ENCODE data around the gene ZNF70.

Gene ZNF70

DNA sequence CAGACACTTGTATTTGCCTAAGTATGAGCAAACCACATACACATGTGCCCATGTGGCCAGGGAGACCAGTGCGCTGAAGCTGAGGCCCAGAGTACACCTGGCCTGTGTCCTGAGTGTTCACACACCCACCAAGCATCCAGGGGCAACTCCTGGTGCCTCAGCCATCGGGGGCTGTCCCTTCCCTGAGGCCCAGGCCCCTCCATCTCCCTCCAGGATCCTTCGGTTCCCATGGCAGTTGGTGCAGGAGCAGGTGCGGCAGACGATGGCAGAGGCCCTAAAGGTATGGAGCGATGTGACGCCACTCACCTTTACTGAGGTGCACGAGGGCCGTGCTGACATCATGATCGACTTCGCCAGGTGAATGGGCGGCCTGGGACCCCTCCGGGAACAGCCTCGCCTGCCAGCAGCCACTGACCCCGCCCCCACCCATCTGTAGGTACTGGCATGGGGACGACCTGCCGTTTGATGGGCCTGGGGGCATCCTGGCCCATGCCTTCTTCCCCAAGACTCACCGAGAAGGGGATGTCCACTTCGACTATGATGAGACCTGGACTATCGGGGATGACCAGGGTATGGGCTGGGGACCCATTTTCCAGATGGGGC is 29.3 kb upstream of the ZNF70 start:
- intact Hi-C loops (cut with DNase I): no loop called here
- DNase-seq: peak in 2 of 10 donors; percentile 58 to 63

DNA sequence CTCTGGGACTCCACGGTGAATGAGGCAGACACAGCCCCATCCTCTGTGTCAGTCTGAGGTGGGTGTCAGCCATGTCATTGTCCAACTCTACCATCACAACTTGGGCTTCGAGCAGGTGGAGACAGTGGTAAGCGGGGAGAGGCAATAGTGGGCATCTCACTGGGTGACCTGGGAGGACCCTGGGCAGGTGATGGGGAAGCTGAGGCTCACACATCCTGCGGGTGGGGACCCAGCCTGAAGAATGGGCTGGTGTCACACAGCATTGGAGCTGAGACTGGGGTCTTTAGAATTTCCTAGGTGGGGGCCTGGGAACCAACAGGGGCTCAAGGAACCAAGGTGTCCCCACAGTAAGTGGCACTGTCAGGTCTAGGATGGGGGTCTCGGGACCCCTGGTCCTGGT is 28.8 kb upstream of the ZNF70 start:
- intact Hi-C loops (cut with DNase I): no loop called here
- DNase-seq: peak in 1 of 10 donors; percentile 27

DNA sequence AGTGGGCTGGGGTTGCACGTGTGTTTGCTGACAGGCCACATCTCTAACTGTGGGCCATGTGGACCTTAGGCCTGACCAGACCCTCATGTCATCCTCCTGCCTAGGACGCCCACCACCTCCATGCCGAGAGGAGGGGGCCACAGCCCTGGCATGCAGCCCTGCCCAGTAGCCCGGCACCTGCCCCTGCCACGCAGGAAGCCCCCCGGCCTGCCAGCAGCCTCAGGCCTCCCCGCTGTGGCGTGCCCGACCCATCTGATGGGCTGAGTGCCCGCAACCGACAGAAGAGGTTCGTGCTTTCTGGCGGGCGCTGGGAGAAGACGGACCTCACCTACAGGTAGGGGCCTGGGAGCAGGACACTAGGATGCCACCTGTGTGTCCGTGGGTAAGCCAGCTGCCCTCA is 28.2 kb upstream of the ZNF70 start:
- DNase-seq: peak in 1 of 10 donors; percentile 76
- intact Hi-C loops (cut with DNase I): no loop called here

DNA sequence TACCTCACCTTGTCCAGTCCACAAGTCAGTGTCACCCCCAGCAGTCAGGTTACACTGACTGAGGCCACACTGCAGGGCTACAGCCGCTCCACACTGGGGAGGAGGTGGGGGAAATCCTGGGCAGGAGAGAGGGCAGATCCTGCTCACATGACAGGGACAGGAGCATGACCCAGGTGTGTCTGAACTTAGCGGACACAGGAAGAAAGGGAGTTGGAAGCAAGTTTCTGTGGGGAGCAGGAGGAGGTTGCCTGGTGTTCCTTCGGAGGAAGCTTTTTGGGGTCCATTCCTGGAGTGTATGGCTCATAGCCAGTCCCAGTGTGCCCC is 27.6 kb upstream of the ZNF70 start:
- DNase-seq: peak in 1 of 10 donors; percentile 60
- intact Hi-C loops (cut with DNase I): no loop called here

DNA sequence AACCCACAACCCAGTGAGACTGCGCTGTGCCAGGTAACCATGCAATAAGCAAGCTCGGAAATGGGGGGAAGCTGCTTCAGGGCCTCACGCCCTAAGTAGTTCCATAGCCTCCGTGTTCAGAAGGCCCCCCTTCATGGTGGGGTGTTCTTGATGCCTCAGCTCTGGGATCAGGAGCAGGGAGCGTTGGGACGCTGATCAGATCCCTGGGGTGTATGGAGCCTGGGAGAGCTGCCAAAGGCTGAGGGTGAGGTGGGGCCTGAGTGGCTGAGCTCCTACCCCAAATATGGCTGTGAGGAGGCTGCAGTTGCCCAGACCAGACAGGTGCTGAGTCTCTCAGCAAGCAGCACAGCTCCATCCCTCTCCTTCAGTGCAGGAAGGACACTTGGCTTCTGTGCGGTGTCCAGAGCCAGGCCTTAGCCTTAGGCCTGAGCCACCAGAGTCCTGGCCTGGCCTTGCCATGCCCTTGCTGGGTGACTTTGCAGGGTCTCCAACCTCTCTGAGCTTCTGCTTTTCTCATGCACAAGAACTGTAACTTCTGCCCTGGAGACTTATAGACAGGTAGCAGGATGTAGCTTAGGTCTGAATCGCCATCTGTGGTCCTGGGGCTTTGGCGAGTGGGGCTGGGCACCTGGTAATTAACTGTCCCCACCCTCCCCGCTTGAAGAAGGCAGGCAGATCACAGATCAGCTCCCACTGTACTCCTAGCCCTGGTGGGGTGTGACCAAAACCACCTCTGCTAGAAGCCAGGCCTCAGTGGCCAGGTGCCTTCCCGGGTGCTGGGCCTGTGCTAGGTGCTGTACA is 27.1 kb upstream of the ZNF70 start:
- intact Hi-C loops (cut with DNase I): no loop called here
- peak in 1 of 10 donors; percentile 13 for DNase-seq

DNA sequence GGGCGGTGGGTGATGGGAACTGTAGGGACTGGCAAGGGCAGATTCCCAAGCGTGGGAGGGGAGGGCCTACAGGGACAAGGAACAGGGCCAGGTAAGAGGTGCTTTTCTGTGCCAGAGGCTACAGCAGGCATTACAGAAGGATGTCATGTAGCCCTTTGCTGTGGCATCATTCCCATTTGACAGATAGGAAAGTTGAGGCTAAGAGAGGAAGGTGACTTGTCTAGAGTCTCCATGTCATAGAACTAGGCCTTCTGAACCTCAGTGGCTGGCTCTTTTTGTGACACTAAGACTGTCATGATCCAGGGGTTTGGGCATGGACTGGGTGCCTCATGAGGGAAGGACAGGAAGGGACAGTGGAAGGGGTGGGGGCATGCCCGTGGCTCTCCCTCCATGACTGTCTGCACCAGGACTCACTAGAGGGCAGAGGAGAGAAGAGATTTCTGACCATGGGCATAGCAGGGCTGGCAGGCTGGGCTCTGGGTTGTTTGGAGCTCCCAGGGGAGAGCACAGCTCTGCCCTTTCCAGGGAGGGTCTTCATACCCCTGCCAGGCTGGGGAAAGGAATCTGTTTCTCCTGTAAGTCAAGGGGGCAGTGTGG is 25.0 kb upstream of the ZNF70 start:
- intact Hi-C loops (cut with DNase I): no loop called here
- DNase-seq: no peak

DNA sequence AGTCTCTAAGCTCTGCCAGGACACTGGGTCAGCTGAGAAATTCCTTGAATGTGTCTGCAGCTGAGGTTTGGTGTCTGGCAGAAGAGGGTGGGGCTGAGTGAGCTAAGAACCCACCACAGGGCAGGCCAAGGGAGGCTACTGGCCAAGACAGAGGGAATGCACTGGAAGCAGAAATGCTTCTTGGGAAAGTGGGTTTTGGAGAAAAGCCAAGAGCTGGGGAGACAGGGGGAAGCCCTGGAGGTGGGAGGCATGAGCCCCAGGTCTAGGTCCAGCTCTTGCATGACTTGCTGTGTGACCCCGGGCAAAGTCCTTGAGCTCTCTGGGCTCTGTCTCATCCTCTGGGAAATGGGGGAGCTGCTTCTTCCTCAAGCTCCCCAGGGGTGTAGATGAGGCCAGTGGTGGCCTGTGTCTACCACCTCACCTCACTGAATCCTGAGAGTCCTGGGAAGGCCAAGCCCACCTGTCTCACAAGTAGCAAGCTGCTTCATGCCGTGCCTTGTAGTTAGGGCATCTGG is 24.1 kb upstream of the ZNF70 start:
- DNase-seq: peak in 1 of 10 donors; percentile 49
- intact Hi-C loops (cut with DNase I): no loop called here

DNA sequence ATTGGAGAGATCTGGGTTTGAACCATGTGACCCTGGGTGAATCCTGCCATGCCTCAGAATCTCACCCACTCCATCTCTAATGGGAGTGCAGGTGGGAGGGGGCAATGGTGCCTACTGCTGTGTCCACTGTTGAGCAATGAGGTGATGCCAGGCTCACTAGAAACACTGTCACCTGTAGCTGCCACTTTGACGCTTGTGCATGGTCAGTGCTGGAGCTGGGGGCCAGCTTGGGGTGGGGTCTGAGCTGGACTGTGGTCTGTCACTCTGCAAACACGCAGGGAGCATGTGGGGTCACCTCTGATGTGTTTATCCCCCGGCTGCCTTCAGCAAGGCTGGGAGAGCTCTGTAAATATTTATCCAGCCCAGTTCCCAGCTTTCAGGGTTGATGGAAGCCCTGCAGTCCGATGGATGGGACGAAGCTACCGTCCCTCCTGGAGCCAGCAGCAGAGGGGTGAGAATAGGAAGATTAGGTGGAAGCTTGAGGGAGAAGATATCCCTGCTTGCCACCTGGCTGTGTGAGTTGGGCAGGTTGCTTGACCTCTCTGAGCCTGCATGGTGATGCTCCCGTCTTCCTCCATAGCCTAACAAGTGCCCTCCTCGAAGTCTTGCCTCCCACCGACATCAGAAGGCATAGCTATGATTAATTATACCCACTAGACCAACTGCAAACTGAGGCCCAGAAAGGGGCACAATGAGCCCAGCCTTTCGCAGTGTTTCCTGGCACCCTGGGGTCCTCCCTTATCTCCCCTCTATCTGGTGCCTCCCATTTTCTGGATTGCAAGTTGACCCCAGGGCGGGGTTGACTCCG is 23.4 kb upstream of the ZNF70 start:
- DNase-seq: peak in 1 of 10 donors; percentile 64
- intact Hi-C loops (cut with DNase I): no loop called here

DNA sequence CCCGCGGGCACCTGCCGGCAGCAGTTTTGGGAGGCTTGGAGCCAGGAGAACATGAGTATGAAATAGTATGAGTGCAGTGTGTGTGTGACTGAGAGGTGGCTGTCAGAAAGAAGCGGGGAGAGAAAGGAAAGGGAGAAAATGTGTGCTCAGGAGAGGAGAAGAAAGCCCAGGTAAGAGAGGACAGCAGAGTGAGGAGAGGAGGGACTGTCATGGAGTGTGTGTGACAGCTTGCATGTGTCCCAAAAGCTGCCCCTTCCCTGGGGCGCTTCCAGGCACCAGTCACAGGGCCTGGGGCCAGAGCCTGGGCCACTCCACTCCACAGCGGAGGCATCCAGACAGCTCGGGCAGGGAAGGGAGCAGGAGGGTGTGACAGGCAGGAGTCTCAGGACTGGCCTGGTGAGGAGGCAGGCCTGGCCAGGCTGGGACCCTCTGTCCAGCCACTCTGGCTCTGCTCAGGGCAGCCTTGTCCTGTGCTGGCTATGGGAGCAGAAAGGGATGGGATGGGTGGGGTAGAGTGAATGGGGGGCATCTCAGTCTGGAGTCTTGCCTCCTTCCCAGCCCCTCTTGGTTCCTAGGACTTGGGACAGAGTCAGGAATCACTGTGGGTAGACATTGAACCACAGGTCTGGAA is 22.7 kb upstream of the ZNF70 start:
- no peak for DNase-seq
- intact Hi-C loops (cut with DNase I): no loop called here

DNA sequence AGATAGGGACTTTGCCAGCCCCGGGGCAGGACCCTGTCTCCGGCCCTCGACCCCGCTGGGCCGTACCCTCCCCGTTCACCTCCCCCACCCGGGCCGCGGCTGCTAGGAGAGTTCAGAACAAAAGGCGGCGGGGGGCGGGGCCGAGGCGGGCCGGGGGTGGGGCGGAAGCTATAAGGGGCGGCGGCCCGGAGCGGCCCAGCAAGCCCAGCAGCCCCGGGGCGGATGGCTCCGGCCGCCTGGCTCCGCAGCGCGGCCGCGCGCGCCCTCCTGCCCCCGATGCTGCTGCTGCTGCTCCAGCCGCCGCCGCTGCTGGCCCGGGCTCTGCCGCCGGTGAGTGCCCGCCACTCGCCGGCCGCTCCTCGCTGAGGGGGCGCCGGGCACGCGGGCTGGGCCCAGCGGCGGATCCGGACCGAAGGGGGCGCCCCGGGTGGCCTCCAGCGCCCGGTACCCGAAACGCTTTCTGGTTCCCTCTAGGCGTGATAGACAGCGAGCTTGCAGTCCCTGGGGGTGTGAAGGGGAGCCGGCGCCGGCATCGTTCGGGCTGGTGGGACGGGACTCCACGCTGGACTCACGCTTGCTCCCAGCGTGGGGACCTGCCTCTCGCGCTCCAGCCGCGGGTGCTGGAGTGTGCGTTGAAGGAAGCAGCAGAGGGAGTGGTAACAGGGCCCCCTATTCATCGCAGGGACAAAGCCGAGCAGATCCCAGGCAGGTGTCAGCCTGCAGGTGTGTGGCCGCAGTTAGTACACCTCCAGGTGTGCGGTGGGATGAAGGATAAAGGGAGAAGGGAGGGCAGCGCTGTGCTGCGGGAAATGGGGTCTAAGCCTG is 21.9 kb upstream of the ZNF70 start, which contains the start of gene MMP11:
Gene MMP11 (plus strand): TSS at position 201 of the 825 bp plus-strand sequence. CDS start 22 bp downstream, at position 223.
- intact Hi-C loops (cut with DNase I): no loop called here
- peak in 3 of 10 donors; percentile 15 to 85 (median 42) for DNase-seq

DNA sequence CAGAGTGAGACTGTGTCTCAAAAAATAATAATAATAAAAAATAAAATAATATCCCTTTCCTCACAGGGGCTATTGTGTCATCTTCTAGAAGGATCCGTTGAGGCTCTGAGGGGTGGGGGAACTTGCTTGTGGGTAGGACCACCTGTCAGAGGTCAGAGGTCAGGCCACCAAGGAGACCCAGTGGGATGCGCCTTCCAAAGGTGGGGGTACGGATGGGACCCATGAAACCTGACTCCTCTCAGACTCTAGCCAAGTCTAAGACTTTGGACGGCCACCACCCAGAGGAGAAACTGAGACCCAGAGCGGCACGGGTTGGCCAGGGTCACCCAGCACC is 21.4 kb upstream of the ZNF70 start:
- intact Hi-C loops (cut with DNase I): no loop called here
- DNase-seq: no peak

DNA sequence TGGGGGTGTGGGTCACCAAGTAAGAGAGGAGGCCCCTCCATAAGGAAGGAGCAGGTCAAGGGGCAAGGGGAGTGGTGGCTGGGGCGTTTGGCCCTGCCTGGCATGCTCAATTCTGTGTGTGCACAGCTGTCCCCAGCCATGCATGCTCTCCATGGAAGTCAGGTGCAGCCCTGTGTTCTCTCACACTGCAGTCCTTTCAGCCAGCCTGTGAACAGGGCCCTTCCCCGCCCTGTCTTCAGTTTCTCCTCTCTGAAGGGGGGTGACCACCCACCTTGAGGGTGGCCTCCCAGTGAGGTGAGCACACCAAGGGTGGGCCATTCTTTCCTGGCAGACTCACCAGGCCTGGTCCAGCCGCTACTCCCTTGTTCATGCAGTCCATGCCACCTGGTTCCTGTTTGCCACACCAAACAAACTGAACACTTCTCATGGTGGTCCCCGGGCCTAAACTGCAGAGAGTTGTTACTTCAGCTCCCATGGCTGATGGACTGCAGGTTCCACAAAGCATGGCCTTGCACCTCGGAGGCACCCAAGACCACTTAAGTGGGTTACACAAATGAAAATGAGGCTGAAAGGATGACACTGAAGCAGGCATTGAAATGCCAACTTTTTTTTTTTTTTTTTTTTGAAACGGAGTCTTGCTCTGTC is 18.5 kb upstream of the ZNF70 start:
- intact Hi-C loops (cut with DNase I): loop anchor here (5.0 kb wide), 1 partner anchor 78 kb away; no protein-coding TSS in a partner anchor
- DNase-seq: peak in 1 of 10 donors; percentile 66

DNA sequence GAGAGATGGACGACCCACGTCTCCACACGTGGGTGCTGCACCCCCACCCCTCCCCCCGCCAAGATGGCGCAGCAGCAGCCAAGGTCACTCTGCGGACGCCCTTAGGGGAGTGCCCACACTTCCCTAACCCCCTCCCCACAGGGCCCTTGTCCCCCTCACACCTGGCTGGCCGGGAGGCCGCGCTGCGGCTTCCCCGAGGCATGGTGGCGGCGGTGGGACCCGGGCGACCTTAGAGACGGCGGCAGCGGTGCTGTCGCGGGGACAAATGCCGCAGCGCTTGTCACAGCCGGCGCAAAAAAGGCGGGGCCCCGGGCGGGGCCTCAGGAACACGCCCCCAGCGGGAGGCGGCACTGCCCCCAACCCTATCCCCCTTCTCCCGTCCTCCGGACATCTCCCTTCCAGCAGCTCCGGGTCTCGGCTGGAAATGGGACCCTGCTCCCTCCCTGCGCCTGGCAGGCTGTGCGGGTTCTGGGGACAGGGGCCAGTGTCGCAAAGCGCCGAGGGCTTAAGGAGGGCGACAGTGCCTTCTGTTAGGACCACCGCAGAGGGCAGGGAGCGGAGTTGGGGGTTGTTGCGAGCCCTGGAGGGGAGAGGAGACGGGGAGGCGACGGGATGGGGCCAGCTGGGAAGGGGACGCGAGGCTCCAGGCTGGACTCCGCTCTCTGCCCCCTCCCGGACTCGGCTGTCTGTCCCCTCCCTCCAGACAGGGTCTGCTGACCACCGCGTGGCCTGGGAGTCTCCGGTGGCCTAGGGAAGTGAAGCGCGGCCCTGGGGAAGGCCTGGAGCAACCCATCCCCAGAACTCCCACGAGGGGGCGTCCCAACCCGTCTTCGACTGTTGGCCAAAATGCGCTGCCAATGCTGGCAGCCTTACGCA is 17.0 kb upstream of the ZNF70 start, which contains the start of gene CHCHD10:
Gene CHCHD10 (minus strand): TSS at position 300 of the 876 bp plus-strand sequence. CDS start 98 bp downstream, at position 202.
- DNase-seq: peak; percentile 79 to 98 (median 90)
- intact Hi-C loops (cut with DNase I): loop anchor here (5.0 kb wide), 1 partner anchor 79 kb away; no protein-coding TSS in a partner anchor

DNA sequence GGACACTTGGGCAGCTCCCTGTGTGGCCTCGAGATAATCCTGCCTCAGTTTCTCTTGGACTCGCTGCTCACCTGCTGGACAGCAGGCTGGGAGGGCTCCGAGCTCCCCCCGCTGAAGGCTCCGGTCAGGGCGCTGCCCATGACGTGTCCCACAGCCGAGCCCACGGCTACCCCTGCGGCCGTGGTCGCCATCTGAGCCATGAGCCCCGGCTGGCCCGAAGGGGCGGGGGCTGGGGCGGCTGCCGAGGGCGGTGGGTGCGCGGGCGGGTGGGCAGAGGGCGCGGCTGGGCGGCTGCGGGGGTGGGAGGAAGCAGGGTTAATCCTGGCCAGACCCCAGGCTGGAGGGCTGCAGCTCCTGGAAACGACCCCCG is 16.4 kb upstream of the ZNF70 start:
- DNase-seq: peak in 1 of 10 donors; percentile 70
- intact Hi-C loops (cut with DNase I): loop anchor here (5.0 kb wide), 1 partner anchor 80 kb away; no protein-coding TSS in a partner anchor

DNA sequence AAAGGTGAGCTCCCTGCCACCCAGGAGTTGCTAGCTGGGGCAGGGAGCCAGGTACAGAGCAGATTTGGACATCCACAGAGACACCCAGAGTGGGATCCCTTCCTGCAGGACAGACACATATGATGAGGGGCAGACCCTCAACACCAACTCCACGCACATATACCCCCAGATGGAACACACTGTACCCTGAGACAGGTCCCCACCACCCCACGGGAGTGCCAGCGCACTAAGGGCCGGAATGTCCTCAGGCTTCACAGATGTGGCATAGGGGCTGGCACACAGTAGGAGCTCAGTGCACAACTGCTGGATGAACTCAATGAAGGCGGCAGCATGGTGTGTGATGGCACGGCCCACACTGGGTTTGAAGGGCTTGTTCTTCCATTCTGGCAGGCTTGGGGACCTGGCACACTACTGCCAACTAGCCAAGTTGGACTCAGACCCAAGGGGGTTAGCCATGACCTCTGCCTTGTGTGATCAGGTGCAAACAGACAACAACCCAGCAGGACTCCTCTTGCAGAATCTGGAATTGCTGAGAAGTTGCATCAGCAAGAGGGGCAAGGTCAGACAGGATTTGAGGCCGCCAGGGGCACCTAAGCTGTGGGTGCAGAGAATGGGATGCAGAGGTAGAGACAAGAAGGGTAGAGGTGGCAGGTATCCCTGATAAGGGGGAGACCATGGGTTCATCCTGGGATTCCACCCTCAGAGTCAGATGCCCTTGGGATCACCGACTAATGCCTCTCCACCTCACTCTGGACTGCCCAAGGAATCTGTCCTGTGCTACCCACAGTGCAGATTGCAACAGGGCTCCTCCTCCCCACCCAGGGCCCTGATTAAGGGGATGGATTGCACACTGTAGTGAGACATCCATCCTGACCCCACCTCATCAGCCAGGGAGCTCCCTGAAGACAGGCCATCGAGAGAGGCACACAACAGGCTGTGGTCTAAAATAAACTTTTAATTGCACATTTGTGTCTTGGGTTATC is 14.3 kb upstream of the ZNF70 start:
- peak in 2 of 10 donors; percentile 55 to 71 for DNase-seq
- intact Hi-C loops (cut with DNase I): loop anchor here (5.0 kb wide), 1 partner anchor 82 kb away; no protein-coding TSS in a partner anchor

DNA sequence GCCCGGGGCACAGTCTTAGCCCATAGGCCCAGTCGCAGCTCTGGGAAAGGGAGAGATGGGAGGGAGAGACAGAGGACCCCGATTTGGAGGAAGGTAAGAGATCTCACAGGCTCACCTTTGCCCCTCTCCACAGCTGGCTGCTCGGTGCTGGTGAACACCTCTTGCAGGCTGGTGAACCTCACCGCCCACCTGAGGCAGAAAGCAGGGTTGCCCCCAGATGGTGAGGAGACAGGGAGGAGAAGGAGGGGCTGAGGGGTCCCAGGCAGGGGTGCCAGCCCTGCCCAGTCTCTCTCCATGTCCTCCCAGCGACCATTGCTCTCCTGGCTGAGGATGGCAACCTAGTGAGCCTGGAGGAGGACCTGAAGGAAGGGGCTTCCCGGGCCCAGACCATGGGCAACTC is 13.0 kb upstream of the ZNF70 start:
- no peak for DNase-seq
- intact Hi-C loops (cut with DNase I): no loop called here
